LNCAP (cell line): Measurements from ENCODE around the gene NFATC3.

Source experiments
- CTCF ChIP-seq: fragments of 450-650 bp; IDR thresholded peaks from 2 replicates; pipeline ENCODE4 v1.5.1; 2017; ENCODE audit warnings: mild to moderate bottlenecking

NFATC3 gene

GRCh38 chr16:68085259-68086071 is at the start of gene NFATC3:
Gene NFATC3, plus strand, starts transcription at chr16:68085370. Its CDS starts 312 bp downstream, at chr16:68085682.
- TF ChIP-seq CTCF = no peak

- no peak for TF ChIP-seq CTCF
Measured at GRCh38 chr16:68037841-68038597, 47.2 kb upstream of the NFATC3 start.

GRCh38 chr16:68040506-68041288 is 44.5 kb upstream of the NFATC3 start:
- peak; percentile 94 for TF ChIP-seq CTCF

GRCh38 chr16:68041783-68042182 is 43.4 kb upstream of the NFATC3 start:
- TF ChIP-seq CTCF = no peak

- TF ChIP-seq CTCF = no peak
Measured at GRCh38 chr16:68046106-68046505, 39.1 kb upstream of the NFATC3 start.

GRCh38 chr16:68047987-68048386 is 37.2 kb upstream of the NFATC3 start:
- no peak for TF ChIP-seq CTCF

GRCh38 chr16:68049449-68049848 is 35.7 kb upstream of the NFATC3 start:
- no peak for TF ChIP-seq CTCF
